HG02938 (cell line): ENCODE results near the gene GJC1.

ENCODE experiments used
- ATAC-seq: cut with Tn5 transposase; IDR thresholded peaks from one replicate; pipeline ENCODE4 v1.9.1; 2021; ENCODE audit warnings: mild to moderate bottlenecking, moderate library complexity; ENCODE audit not compliant: unreplicated experiment

The GJC1 gene

GRCh38 chr17:44804302-44805089 is 25.6 kb downstream of the GJC1 start:
- ATAC-seq, result no peak

GRCh38 chr17:44801880-44802279 is 28.2 kb downstream of the GJC1 start:
- ATAC-seq, result no peak

- ATAC-seq, result no peak
These were observed 31.7 kb downstream of the GJC1 start for GRCh38 chr17:44798356-44798755.

GRCh38 chr17:44797802-44798201 is 32.3 kb downstream of the GJC1 start:
- ATAC-seq, result no peak

GRCh38 chr17:44796731-44797130 is 33.4 kb downstream of the GJC1 start:
- ATAC-seq, result no peak

GRCh38 chr17:44795928-44796327 is 34.2 kb downstream of the GJC1 start:
- ATAC-seq, result no peak

- no peak for ATAC-seq
These were observed 34.7 kb downstream of the GJC1 start for GRCh38 chr17:44795421-44795820.

GRCh38 chr17:44794851-44795413 is 35.2 kb downstream of the GJC1 start:
- no peak for ATAC-seq

- no peak for ATAC-seq
These were observed 35.9 kb downstream of the GJC1 start for GRCh38 chr17:44793885-44794842.

- no peak for ATAC-seq
These were observed 37.8 kb downstream of the GJC1 start for GRCh38 chr17:44792276-44792675.

GRCh38 chr17:44788139-44788538 is 41.9 kb downstream of the GJC1 start:
- no peak for ATAC-seq

GRCh38 chr17:44787271-44787940 is 42.7 kb downstream of the GJC1 start:
- no peak for ATAC-seq

GRCh38 chr17:44786551-44787081 is 43.5 kb downstream of the GJC1 start:
- no peak for ATAC-seq

- no peak for ATAC-seq
These were observed 44.2 kb downstream of the GJC1 start for GRCh38 chr17:44785921-44786320.

GRCh38 chr17:44782326-44782850 is 47.7 kb downstream of the GJC1 start:
- no peak for ATAC-seq

GRCh38 chr17:44781551-44782325 is 48.3 kb downstream of the GJC1 start:
- no peak for ATAC-seq

GRCh38 chr17:44780845-44781480 is 49.1 kb downstream of the GJC1 start:
- ATAC-seq, result no peak

- ATAC-seq, result no peak
These were observed 49.9 kb downstream of the GJC1 start for GRCh38 chr17:44780161-44780560.
